CD4-positive, alpha-beta T cell (primary cell): ENCODE results near the gene MT4. TPM values are rescaled to one million over a fixed set of nuclear protein-coding genes. Genes with fewer than 3 reads are reported as not detected.

Experiments used
- ATAC-seq: fragments of 200-7000 bp; cut with Tn5 transposase; one replicate; pipeline ENCODE4 v1.10.0; 2022; ENCODE audit warnings: mild to moderate bottlenecking; ENCODE audit not compliant: poor library complexity
- CTCF ChIA-PET: fragments of 350-600 bp; sonication (Branson Sonifier 250); formaldehyde crosslinking; loops from one replicate; lab custom pipeline; 2021; ENCODE audit warnings: antibody characterized with exemption, inconsistent platforms; lab: Charles Lee
- POLR2A ChIA-PET: fragments of 350-600 bp; sonication (Branson Sonifier 250); formaldehyde crosslinking; loops from one replicate; lab custom pipeline; 2021; ENCODE audit warnings: antibody characterized with exemption, inconsistent platforms; lab: Charles Lee
- DNase-seq, 14 experiments: peaks; one replicate each; pipeline ENCODE4 v3.0.0-alpha.2; 2013 to 2020; ENCODE audit warnings: mixed read lengths in 2 of 14
- H3K27ac ChIP-seq, 2 donors: one replicate each; pipeline versions ENCODE4 v1.5.1 to v1.7.0; 2013; ENCODE audit warnings: low read length in 2 of 2, low read depth in 1 of 2, mild to moderate bottlenecking in 1 of 2
- H3K27me3 ChIP-seq, 2 experiments: 1 replicate in 1 of 2; 2 replicates in 1 of 2; pipeline versions ENCODE4 v1.6.1 to v1.7.0; 2013; ENCODE audit warnings: low read length in 2 of 2, control low read depth in 1 of 2, mild to moderate bottlenecking in 1 of 2, moderate library complexity in 1 of 2; ENCODE audit not compliant: insufficient read depth in 2 of 2, control insufficient read depth in 1 of 2
- H3K36me3 ChIP-seq: one replicate; pipeline ENCODE4 v1.6.1; 2013; ENCODE audit warnings: low read length, control low read depth; ENCODE audit not compliant: insufficient read depth
- H3K4me1 ChIP-seq: one replicate; pipeline ENCODE4 v1.6.1; 2013; ENCODE audit warnings: low read length, control low read depth; ENCODE audit not compliant: insufficient read depth
- H3K4me3 ChIP-seq: one replicate; pipeline ENCODE4 v1.5.1; 2013; ENCODE audit warnings: mild to moderate bottlenecking, low read length, moderate library complexity
- H3K9me3 ChIP-seq, 2 experiments: 1 replicate in 1 of 2; 2 replicates in 1 of 2; pipeline versions ENCODE4 v1.6.1 to v1.7.0; 2013; ENCODE audit warnings: low read length in 2 of 2, mild to moderate bottlenecking in 2 of 2, control low read depth in 1 of 2, moderate library complexity in 1 of 2; ENCODE audit not compliant: control insufficient read depth in 1 of 2, insufficient read depth in 1 of 2
- H3K27ac Mint-ChIP-seq: one replicate; pipeline ENCODE4 v1.8.0; 2020; ENCODE audit warnings: mixed read lengths
- H3K27me3 Mint-ChIP-seq: one replicate; pipeline ENCODE4 v1.8.0; 2021; ENCODE audit warnings: mixed read lengths
- H3K36me3 Mint-ChIP-seq: one replicate; pipeline ENCODE4 v1.8.0; 2021; ENCODE audit warnings: low read depth, mixed read lengths
- H3K4me1 Mint-ChIP-seq: one replicate; pipeline ENCODE4 v1.8.0; 2021; ENCODE audit warnings: low read depth, mixed read lengths
- H3K4me3 Mint-ChIP-seq: one replicate; pipeline ENCODE4 v1.8.0; 2020; ENCODE audit warnings: mild to moderate bottlenecking, mixed read lengths
- H3K9me3 Mint-ChIP-seq: one replicate; pipeline ENCODE4 v1.8.0; 2020; ENCODE audit warnings: mixed read lengths
- CTCF ChIP-seq: fragments of 200-600 bp; IDR thresholded peaks from one replicate; pipeline ENCODE4 v1.8.0; 2022; ENCODE audit warnings: antibody characterized with exemption, mild to moderate bottlenecking
- intact Hi-C, 2 experiments: fragments of 100-400 bp; cut with DNase I in 1 of 2; cut with micrococcal nuclease in 1 of 2; formaldehyde crosslinking; loops; one replicate each; pipeline versions ENCODE4 v1.15.1 to v1.9.0; 2023 to 2025; cut with DNase I, micrococcal nuclease
- polyA plus RNA-seq, 2 donors: library from polyadenylated mRNA; unstranded; fragments of 120-200 nt; gene quantifications; one replicate each; pipeline ENCODE4 v1.2.1, GENCODE V29; 2013
- total RNA-seq, 174 experiments: library from RNA in 2 of 174; stranded (reverse) in 2 of 174; gene quantifications; one replicate each; pipeline ENCODE4 v1.2.3 and lab custom pipeline; 2021 to 2026

Gene MT4
- not detected for total RNA-seq
- polyA plus RNA-seq (2013, experiment 1 of 2) = not detected
- polyA plus RNA-seq (2013, experiment 2 of 2) = not detected
- total RNA-seq (lab: John Stamatoyannopoulos, UW) = 0 to 0.04 (median 0) reads per million in 172 experiments

DNA sequence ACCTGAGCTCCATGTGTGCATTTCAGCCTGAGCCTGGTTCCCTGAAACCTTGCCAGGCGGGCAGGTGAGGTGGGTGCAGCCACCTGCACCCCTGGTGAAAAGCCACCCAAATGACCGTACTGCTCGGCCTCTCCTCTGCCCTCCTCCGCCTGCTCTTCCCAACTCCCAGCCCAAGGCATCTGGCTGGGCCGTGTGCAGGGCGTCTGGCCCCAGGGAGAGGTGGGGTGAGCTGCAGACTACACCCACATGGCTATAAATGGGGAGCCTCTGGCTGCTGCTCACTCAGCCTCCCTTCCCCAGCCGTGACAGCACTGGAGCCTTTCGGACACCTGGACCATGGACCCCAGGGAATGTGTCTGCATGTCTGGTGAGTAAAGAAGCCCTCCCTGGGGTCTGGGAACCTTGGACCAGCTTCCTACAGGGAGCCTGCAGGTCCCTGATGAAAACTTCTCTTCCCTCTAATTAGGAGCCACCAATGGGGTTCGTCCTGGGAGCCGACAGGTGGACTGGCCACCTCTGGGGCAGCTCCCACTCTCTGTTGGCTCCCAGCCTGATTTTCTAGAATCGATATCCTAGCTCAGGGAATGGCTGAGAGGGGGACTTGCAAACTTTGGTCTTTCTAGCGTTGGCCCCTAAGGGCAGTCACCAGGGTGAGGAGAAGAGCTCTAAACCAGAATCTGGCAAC is at the start of gene MT4:
MT4 (plus strand) TSS at position 281 of the 685 bp plus-strand sequence; CDS start at position 337, 56 bp downstream.
- H3K4me1 Mint-ChIP-seq = no peaks in the 10 kb centered on the region
- Histone ChIP-seq H3K27me3 (peaks cover 0 to 3% of the 10 kb centered on the region in 2 experiments), H3K9me3 (no peaks in the 10 kb centered on the region), H3K36me3 (no peaks in the 10 kb centered on the region), H3K4me3 (no peak within 1 kb of the TSS), H3K27ac (no peak within 1 kb of the TSS), H3K4me1 (no peaks in the 10 kb centered on the region)
- DNase-seq = no peak
- H3K9me3 Mint-ChIP-seq = no peaks in the 10 kb centered on the region
- H3K27me3 Mint-ChIP-seq = peaks cover 4% of the 10 kb centered on the region
- no peak for ATAC-seq
- H3K27ac Mint-ChIP-seq = no peak within 1 kb of the TSS
- no peak within 1 kb of the TSS for H3K4me3 Mint-ChIP-seq
- intact Hi-C loops = no loop called here
- TF ChIP-seq CTCF = no peak
- ChIA-PET POLR2A (no interaction called here), CTCF (no interaction called here)
- H3K36me3 Mint-ChIP-seq = no peaks in the 10 kb centered on the region

DNA sequence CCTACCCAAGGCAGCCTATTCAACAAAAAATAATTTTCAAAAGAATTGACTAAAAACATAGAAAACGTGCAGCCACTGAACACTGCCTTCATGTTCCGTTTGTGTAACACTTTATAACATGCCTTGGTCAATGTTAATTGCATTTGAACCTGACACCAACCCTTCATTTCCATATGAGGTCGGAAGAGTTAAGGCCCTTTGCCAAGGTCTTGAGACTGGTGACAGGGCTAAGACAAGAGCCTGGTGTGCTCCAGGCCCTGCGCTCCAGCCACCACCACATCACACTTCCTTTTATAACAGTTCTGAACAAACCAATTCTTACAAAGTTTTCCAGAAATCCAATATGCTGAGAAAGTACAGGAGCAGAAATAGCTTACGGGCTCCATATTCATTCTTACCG is 49.2 kb upstream of the MT4 start:
- no peaks in the 10 kb centered on the region for H3K9me3 ChIP-seq
- no peak for TF ChIP-seq CTCF
- ChIA-PET POLR2A (interaction anchor here (0.9 kb wide), 1 partner anchor 14 kb away, joined by 3 read pairs; no protein-coding TSS in a partner anchor), CTCF (no interaction called here)
- Mint-ChIP-seq H3K9me3 (no peaks in the 10 kb centered on the region), H3K27ac (peak overlapping the region; percentile 31), H3K4me3 (peak overlapping the region; percentile 15), H3K4me1 (peaks cover 67% of the 10 kb centered on the region), H3K27me3 (no peaks in the 10 kb centered on the region), H3K36me3 (peaks cover 35% of the 10 kb centered on the region)
- H3K36me3 ChIP-seq = peaks cover 20% of the 10 kb centered on the region
- H3K27me3 ChIP-seq = no peaks in the 10 kb centered on the region
- H3K4me3 ChIP-seq = no peak overlapping the region
- intact Hi-C loops = loop anchor here in 1 of 2 experiments (2.0 to 5.0 kb wide), 2 partner anchors 61 to 63 kb away; partner anchors contain the start of genes NUDT21 and OGFOD1
- peaks cover 30% of the 10 kb centered on the region for H3K4me1 ChIP-seq
- H3K27ac ChIP-seq = no peak overlapping the region
- ATAC-seq (no peak), DNase-seq (no peak)

- intact Hi-C loops = loop anchor here in 1 of 2 experiments (2.0 to 5.0 kb wide), 2 partner anchors 60 to 65 kb away; partner anchors contain the start of genes NUDT21 and OGFOD1
- Mint-ChIP-seq H3K9me3 (no peaks in the 10 kb centered on the region), H3K4me3 (peak overlapping the region; percentile 55), H3K27ac (peak overlapping the region; percentile 6), H3K4me1 (peaks cover 68% of the 10 kb centered on the region), H3K36me3 (peaks cover 19% of the 10 kb centered on the region), H3K27me3 (no peaks in the 10 kb centered on the region)
- ATAC-seq (no peak), DNase-seq (no peak)
- CTCF ChIA-PET = interaction anchor here (0.6 to 2.9 kb wide), 3 partner anchors 62 to 185 kb away, joined by 3 to 10 read pairs (median 4); no protein-coding TSS in a partner anchor
- H3K4me3 ChIP-seq = no peak overlapping the region
- no peak for TF ChIP-seq CTCF
- H3K27ac ChIP-seq = no peak overlapping the region
- POLR2A ChIA-PET = interaction anchor here (0.6 kb wide), 1 partner anchor 87 kb away, joined by 3 read pairs; no protein-coding TSS in a partner anchor
- H3K36me3 ChIP-seq = peaks cover 8% of the 10 kb centered on the region
- no peaks in the 10 kb centered on the region for H3K27me3 ChIP-seq
- no peaks in the 10 kb centered on the region for H3K9me3 ChIP-seq
- peaks cover 33% of the 10 kb centered on the region for H3K4me1 ChIP-seq
Measured at GRCh38 chr16:56517206-56517605, 47.7 kb upstream of the MT4 start.
